Mammary epithelial cell (primary cell): Measurements from ENCODE around the gene ZNF646.

Source experiments
- CTCF ChIP-seq, 2 donors: IDR thresholded peaks in 1 of 2; conservative IDR thresholded peaks in 1 of 2; 2 replicates each; pipeline ENCODE4 v1.5.1; 2011 to 2012; ENCODE audit warnings: inconsistent platforms in 2 of 2, low read length in 2 of 2, mild to moderate bottlenecking in 2 of 2, control low read depth in 1 of 2, low read depth in 1 of 2; ENCODE audit not compliant: insufficient read depth in 1 of 2; ENCODE audit errors: extremely low read depth in 1 of 2
- EZH2 ChIP-seq: IDR thresholded peaks from 2 replicates; pipeline ENCODE4 v1.6.1; 2012; ENCODE audit warnings: low read length, inconsistent platforms, borderline replicate concordance

GRCh38 chr16:31084584-31085302 is 10.5 kb downstream of the ZNF646 start:
- TF ChIP-seq CTCF (conservative IDR thresholded peaks at IDR 0.05 in 1 of 2, IDR thresholded peaks at IDR 0.05 in 1 of 2; ENCODE audit: extremely low read depth in 1 of 2, insufficient read depth in 1 of 2, low read depth in 1 of 2, low read length in 2 of 2): no peak
- TF ChIP-seq EZH2: no peak
